Activated naive CD4-positive, alpha-beta T cell treated with anti-CD3 and anti-CD28 coated beads, Interleukin-2, amount 50 U/mL, for 72 hours (primary cell): ENCODE measurements around the gene CHRDL2. TPM values are rescaled to one million over a fixed set of nuclear protein-coding genes. Genes with fewer than 3 reads are reported as not detected.
"Not testable (repeated sequence)": the region's sequence is repeated elsewhere in the genome, so short reads cannot be mapped to it uniquely, and the experiment has no call there.

Experiments used
- ATAC-seq, 2 donors: fragments of 150-1000 bp; cut with Tn5 transposase; 2 replicates each; pipeline ENCODE4 v1.10.0; 2021; ENCODE audit warnings: mild to moderate bottlenecking in 2 of 2, moderate library complexity in 2 of 2
- DNase-seq, 2 donors: peaks; one replicate each; pipeline ENCODE4 v3.0.0; 2021 to 2022; ENCODE audit warnings: low spot score in 2 of 2
- H3K27ac Mint-ChIP-seq, 2 donors: one replicate each; pipeline ENCODE4 v1.8.0; 2022; ENCODE audit warnings: mild to moderate bottlenecking in 2 of 2, mixed read lengths in 2 of 2
- H3K36me3 Mint-ChIP-seq, 2 donors: one replicate each; pipeline ENCODE4 v1.8.0; 2022; ENCODE audit warnings: mixed read lengths in 2 of 2
- H3K9me3 Mint-ChIP-seq, 2 donors: one replicate each; pipeline ENCODE4 v1.8.0; 2022; ENCODE audit warnings: mixed read lengths in 2 of 2
- total RNA-seq, 2 donors: library from RNA; stranded (reverse); gene quantifications; one replicate each; pipeline ENCODE4 v1.2.3, GENCODE V29; 2022

CHRDL2 gene
- total RNA-seq, 2 donors from 2014 or later: not detected

DNA sequence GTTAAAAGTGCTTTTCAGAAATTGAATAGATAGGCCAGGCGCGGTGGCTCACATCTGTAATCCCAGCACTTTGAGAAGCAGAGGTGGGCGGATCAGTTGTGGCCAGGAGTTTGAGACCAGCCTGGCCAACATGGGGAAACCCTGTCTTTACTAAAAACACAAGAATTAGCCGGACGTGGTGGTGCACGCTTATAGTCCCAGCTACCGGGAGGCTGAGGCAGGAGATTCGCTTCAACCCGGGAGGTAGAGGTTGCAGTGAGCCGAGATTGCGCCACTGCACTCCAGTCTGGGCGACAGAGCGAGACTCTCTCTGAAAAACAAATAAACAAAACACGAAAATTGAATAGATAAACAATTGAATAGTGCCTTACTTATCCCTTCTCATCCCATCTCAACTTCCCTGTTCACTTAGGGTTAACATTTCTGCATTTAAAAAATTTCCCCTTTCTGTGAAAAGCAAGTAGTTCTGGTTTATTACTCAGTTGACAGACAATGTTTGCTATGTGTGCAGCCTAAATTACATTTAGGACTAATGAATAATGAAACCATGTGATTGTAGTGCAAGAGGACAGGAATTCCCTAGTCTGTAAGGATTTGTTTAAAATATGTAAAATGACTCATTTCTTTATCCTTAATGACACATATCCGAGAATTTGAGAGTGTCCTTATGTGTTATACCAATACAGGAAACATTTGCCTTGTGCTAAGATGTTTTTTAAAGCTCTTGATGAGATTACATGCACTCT is 23.5 kb upstream of the CHRDL2 start:
- ATAC-seq: peak; percentile 56 to 67
- H3K27ac Mint-ChIP-seq: no peak overlapping the region
- H3K36me3 Mint-ChIP-seq: peaks cover 8 to 9% of the 10 kb centered on the region in 2 donors
- DNase-seq: no peak
- peaks cover 5 to 6% of the 10 kb centered on the region in 2 donors for H3K9me3 Mint-ChIP-seq

DNA sequence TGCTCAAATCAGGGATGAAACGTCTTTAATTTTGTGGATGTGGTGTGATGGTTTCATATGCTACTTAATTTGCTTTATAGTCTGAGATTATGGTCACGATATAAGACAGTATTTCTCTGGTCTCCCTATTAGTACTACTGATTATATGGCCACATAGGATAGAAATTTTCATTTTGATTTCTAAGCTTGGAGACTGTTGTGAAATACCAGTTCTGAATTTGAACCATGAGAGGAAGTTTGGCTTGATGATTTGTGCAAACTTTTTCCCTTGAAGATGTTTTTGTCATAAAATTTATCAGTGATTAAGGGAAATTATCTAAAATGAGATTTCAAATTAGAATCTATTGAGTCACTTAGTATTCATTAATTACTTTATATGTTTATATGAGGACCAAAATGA is 20.1 kb upstream of the CHRDL2 start:
- ATAC-seq: no peak

DNA sequence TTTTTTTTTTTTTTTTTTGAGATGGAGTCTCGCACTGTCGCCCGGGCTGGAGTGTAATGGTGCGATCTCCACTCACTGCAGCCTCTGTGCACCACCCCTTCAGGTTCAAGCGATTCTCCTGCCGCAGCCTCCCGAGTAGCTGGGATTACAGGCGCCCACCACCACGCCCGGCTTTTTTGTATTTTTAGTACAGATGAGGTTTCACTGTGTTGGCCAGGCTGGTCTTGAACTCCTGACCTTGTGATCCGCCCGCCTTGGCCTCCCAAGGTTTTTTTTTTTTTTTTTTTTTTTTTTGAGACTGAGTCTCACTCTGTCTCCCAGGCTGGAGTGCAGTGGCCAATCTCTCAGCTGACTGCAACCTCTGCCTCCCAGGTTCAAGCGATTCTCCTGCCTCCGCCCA is 19.4 kb upstream of the CHRDL2 start:
- H3K9me3 Mint-ChIP-seq, H3K27ac Mint-ChIP-seq, ATAC-seq, H3K36me3 Mint-ChIP-seq, DNase-seq: not testable (repeated sequence)

More for the DNA sequence above, 20.1 kb upstream of the CHRDL2 start:
- Mint-ChIP-seq H3K9me3 (peaks cover under 1 to 1% of the 10 kb centered on the region in 2 donors), H3K36me3 (peaks cover 8 to 9% of the 10 kb centered on the region in 2 donors), H3K27ac (no peak overlapping the region)
- DNase-seq: no peak

DNA sequence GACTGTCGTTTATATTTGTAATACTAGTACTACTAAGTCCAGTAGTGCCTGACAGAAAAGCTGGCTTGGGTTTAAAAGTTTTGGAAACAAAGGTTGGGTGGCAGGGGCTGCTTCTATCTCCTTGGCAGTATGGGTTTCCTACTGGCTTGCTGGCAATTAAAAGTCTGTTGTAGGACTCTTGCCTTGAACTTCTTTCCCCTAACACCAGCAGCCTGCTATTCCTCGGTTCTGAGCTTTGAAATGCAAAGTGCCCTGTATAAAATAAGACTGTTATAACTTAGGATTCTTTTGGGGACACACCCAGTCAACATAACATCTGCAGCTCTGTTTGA is 18.7 kb upstream of the CHRDL2 start:
- Mint-ChIP-seq H3K9me3 (no peaks in the 10 kb centered on the region), H3K36me3 (peaks cover 7 to 8% of the 10 kb centered on the region in 2 donors), H3K27ac (peak overlapping the region; percentile 86 to 96)
- ATAC-seq (no peak), DNase-seq (no peak)

DNA sequence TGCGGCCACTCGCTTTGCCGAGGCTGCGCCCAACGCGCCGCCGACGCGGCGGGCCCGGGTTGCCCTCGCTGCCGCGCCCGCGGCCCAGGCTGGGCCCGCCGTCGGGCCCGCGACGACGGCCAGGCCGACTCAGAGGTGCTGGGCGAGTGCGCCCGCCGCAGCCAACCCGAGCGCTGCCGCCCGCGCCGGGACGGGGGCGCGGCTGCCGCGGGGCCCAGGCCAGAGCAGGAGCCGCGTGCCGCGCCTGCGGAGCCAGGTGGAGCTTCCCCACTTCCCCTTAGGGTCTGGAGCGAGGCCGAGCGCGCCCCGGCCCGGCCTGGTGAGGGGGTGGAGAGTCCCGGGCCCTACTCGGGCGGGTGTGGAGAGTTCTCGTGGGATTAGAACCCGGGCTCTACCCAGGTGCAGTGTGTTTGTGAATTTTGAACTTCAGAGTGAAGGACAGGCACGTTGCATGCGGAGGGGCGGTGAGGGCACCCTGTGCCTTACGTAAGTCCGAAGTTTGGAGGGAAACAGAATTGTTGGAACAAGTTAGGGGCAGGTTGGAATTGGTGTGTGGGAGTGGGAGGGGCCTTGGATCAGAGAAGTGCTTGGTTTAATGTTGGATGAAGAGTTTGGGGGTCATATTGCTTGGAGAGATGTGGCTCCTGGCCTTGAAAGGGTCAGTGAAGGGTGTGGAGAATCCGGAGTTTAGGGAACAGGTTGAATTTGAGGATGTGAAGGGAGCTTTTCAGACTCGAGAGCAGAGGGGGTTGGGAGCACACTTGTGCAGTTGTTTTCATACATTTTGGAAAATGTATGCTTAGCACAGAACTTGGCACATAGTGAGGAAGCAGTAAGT is 18.1 kb upstream of the CHRDL2 start:
- Mint-ChIP-seq H3K27ac (peak overlapping the region; percentile 86 to 96), H3K36me3 (peaks cover 7 to 8% of the 10 kb centered on the region in 2 donors), H3K9me3 (no peaks in the 10 kb centered on the region)
- DNase-seq: peak; percentile 54 to 61
- peak; percentile 67 to 76 for ATAC-seq

DNA sequence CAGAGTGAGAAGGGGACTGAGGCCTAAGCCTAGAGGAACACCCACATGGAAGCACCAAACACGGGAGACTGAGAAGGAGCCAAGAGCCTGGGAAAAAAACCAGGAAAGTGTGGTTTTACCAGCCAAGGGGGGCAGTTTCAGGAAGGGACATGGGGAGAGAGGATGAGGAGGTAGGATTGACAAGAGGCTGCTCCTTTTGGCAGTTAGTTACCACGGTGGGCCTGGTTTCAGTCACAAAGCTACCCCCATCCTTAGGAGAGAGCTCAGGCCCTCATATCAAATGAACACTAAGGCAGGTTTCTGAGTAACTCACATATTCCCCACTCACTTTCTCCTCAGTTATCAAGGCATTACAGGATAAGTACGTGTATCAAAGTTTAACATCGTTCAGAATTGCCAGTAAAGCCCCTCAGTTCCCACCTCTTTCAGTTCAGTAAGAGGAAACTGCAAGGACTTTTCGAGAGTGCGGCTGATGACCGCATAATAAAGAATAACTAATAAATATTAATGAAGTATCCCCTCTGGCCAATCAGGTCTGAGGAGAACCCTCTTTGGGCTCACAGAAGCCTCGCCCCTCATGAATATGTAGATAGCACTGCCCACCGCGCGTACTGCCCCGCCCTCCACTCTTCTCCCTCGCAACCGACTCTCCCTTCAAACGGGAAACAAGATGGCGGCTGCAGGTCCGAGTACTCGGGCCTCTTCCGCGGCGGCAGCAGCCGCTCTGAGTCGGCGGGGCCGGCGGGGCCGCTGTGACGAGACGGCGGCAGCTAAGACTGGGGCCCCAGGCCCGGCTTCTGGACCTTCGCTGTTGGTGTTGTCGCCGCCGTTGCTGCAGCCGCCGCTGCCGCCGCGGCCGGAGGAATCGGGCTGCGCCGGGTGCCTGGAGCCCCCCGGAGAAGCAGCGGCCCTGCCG is 17.2 kb upstream of the CHRDL2 start, which contains the start of gene RNF169:
RNF169 (plus strand) TSS at position 639 of the 916 bp plus-strand sequence; CDS start at position 671, 32 bp downstream.
- peak within 1 kb of the TSS; percentile 86 to 96 for H3K27ac Mint-ChIP-seq
- peak; percentile 95 to 99 for ATAC-seq
- peaks cover 7 to 8% of the 10 kb centered on the region in 2 donors for H3K36me3 Mint-ChIP-seq
- DNase-seq: peak; percentile 81 to 92
- no peaks in the 10 kb centered on the region for H3K9me3 Mint-ChIP-seq

DNA sequence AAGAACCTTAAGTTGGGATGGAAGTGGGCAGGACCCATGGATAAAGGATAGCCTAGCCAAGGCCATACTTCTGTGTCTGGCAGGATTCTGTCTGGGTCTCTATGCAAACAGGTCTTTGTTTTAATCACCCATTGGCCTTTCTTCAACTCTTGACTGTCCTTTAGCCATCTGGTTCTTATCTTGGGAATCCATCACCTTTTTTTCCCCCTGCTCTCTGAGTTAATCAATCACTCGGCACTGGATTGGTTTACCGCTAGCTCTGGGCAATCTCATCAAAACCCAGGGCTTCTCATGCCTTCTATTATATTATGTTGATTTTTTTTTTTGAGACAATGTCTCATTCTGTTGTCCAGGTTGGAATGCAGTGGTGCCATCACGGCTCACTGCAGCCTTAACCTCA is 15.6 kb upstream of the CHRDL2 start:
- H3K9me3 Mint-ChIP-seq: no peaks in the 10 kb centered on the region
- H3K36me3 Mint-ChIP-seq: peaks cover 7 to 8% of the 10 kb centered on the region in 2 donors
- no peak for DNase-seq
- ATAC-seq: no peak
- no peak overlapping the region for H3K27ac Mint-ChIP-seq

DNA sequence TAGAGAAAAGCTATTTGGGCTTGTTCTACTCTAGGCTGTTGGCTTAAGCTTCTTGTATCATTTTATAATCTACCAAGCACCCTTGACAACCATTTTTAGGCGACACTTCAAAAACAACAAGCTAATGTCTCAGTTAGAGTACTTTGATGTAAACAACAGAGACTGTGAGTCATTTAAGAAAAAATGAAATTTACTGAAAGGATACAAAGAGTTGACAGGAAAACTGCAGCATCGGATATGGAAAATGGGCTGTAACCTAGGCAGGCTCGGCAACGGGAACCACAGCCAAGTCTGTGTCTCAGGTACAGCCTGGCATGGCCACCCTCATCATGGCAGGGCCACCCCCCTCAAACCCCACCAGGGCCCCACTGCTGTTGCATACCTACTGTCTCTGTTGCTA is 13.1 kb upstream of the CHRDL2 start:
- Mint-ChIP-seq H3K36me3 (peaks cover under 1 to 2% of the 10 kb centered on the region in 2 donors), H3K9me3 (no peaks in the 10 kb centered on the region), H3K27ac (no peak overlapping the region)
- DNase-seq (no peak), ATAC-seq (no peak)

DNA sequence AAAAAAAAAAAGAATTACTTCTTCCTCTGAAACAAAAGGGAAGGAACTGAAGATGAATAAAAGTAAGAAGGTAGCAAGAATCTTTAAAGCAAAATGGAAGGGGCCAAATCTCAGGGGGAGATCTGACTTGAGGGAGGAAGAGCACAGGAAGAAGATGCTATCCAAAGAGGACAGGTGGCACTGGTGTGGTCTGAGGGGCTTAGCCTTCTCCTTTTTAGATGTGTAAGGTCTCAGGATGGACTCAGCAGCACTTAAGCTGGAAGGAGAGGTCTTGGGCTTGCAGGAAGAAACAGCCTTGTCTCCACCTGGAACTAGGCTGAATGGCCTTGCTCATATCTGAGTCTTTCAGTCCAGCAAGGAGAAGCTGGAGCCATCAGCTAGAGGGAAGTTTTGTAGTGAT is 12.4 kb upstream of the CHRDL2 start:
- H3K27ac Mint-ChIP-seq: no peak overlapping the region
- no peaks in the 10 kb centered on the region for H3K9me3 Mint-ChIP-seq
- no peak for DNase-seq
- no peaks in the 10 kb centered on the region for H3K36me3 Mint-ChIP-seq
- no peak for ATAC-seq

DNA sequence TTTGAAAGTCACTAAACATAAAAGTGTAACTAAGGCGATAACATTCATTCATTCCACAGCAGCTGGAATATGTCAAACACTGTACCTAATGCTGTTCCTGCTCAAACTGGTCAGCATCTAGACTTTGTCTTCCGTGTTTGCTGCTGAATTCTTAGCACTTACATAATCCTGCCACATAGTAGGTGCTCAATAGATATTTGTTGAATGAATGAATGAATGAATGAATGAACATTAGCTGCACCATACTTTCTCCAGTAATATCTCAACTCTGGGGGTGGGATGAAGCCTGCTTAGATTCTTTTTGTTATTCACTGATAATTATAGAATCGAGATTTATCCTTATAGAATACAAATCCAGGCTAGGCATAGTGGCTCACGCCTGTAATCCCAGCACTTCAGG is 10.8 kb upstream of the CHRDL2 start:
- ATAC-seq (no peak), DNase-seq (no peak)
- Mint-ChIP-seq H3K27ac (no peak overlapping the region), H3K9me3 (no peaks in the 10 kb centered on the region), H3K36me3 (no peaks in the 10 kb centered on the region)

DNA sequence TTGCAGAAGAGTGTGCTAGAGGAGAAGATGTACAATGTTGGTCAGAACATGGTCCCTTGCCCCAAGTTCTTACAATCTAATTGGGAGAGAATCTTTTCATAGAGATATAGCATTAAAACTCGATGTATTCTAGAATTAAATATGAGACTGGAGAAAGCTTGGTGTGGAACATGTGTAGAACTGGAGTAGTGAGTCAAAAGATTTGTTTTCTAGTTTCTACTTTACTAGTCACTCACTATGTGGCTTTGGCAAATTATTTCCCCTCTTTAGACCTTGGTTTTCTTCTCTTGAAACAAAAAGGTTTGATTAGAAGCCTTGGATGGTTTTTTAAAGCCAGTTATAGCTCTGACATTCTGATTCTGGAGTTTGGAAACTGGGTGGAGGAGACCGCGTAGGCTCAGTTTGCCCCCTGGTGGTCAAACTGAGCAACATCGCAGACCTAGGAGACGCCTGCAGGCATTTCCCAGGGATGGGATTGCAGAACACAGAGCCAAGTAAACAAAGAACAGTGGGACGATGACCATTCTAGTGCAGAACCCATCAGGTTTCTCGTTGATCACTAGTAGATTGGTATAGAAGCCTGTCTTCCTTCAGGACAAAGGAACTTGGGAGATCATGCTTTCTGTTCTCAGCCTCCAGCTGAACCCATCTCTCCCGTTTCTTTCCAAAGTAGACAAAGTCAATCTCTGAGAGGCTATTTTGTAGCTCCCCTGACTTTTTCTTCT is 8.5 kb upstream of the CHRDL2 start:
- no peak overlapping the region for H3K27ac Mint-ChIP-seq
- DNase-seq: peak in 1 of 2 donors; percentile 27
- H3K36me3 Mint-ChIP-seq: no peaks in the 10 kb centered on the region
- ATAC-seq: peak; percentile 87 to 89
- no peaks in the 10 kb centered on the region for H3K9me3 Mint-ChIP-seq

DNA sequence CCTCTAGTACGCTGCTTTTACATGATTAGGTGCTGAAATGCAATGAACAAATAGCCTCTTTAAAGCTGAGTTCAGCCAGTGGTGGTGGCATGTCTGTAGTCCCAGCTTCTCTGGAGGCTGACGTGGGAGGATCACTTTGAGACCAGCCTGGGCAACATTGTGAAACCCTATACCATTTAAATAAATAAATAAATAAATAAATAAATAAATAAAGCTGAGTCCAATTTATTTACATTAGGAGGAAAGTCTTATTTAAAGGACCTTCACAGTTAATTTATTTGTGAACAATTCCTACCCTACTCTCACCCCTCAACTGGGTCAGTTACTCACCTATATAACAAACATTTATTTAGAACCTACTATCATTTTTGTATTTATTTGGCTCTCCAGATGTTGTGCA is 4.8 kb upstream of the CHRDL2 start:
- H3K9me3 Mint-ChIP-seq: no peaks in the 10 kb centered on the region
- DNase-seq: no peak
- no peaks in the 10 kb centered on the region for H3K36me3 Mint-ChIP-seq
- H3K27ac Mint-ChIP-seq: no peak overlapping the region
- ATAC-seq: no peak

DNA sequence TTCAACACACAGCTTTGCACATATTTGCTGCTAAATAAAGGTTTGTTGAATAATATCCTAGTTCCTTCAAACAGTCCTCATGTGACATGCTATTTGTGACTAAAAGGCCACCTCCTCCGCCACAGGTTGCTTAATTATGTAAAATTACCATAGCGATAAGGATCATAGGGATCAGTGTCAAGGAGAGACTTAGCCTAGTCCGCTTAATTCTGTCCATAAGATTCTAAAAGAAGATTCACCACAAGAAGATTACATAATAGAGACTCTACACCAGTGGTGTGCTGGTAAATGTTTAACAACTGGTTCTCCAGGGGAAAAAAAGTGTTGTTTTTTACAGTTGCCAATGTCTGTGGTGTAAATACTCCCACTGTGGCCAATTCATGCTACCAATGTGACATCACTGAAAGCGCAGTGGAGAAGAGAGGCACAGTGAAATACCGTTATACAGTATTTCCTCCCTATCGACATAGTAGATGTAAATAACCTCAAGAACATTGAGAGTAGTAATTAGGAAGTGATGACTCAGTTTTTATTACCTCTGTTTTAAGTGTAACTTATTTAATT is 4.2 kb upstream of the CHRDL2 start:
- no peak for DNase-seq
- Mint-ChIP-seq H3K36me3 (no peaks in the 10 kb centered on the region), H3K27ac (no peak overlapping the region), H3K9me3 (no peaks in the 10 kb centered on the region)
- no peak for ATAC-seq

DNA sequence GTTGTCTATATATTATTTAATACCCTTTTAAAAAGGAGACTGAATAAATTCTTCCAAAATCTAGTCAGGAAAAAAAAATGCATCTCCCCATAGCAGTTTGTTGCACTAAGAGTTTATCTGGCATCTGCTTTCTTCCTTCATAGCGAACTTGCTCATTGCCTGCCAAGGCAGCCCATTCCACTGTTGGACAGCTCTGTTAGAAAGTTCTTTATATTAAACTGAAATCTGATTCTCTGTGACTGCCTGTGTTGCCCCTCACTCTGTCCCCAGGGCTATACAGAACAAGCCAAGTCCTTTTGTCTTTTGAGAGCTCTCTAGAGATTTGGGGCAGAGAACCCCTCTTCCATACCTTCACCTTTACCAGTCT is 3.3 kb upstream of the CHRDL2 start:
- H3K36me3 Mint-ChIP-seq: no peaks in the 10 kb centered on the region
- no peak for DNase-seq
- no peaks in the 10 kb centered on the region for H3K9me3 Mint-ChIP-seq
- no peak for ATAC-seq
- no peak overlapping the region for H3K27ac Mint-ChIP-seq

DNA sequence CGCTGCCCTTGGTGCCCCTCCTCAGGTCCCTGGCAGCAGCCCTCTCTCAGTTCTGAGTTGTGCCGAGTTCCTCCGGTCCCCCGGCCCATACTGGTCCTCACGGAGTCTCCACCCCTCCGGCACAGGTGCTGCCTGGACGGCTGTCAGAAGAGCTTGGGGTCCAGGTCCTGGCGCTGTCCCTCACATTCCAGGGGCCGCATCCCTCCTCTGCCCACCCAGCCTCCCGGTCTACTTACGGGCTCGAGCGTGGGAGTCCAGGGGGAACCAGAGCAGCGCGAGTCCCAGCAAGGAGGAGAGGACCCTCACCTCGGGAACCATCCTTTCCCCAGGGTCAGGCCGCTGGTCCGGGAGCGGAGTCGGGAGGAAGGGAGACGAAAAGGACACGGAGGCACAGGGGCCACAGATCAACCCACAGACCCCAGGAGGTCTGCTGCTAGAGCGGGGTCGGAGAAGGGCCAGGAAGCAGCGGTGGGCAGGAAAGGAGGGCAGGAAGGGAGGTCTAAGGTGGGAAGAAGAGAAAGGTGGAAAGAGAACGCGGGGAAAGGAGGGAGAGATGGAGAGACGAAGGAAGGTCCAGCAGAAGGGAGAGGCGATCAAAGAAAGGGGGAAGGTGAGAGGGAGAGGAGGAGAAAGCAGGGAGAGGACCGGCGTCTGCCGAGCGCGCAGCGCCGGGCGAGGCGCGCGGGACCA is 510 bp downstream of the CHRDL2 start:
- H3K27ac Mint-ChIP-seq: no peak overlapping the region
- H3K9me3 Mint-ChIP-seq: no peaks in the 10 kb centered on the region
- H3K36me3 Mint-ChIP-seq: no peaks in the 10 kb centered on the region
- DNase-seq (no peak), ATAC-seq (no peak)
